ENCODE data around the gene STK35.
"Not testable (repeated sequence)": the region's sequence is repeated elsewhere in the genome, so short reads cannot be mapped to it uniquely, and the experiment has no call there.

Gene STK35

GRCh38 chr20:2179949-2180348 is 78.3 kb downstream of the STK35 start:
- no peak overlapping the region for H3K4me3 ChIP-seq (ENCODE audit: control insufficient read depth, low read depth, low read length)
- no peak for TF ChIP-seq CTCF (IDR thresholded peaks at IDR 0.05; ENCODE audit: control insufficient read depth, insufficient read depth, low read depth, low read length, missing control alignments)

GRCh38 chr20:2183381-2183780 is 81.8 kb downstream of the STK35 start:
- no peak for DNase-seq (ENCODE audit: low read depth)
- H3K4me3 ChIP-seq (ENCODE audit: control insufficient read depth, low read depth, low read length) = no peak overlapping the region
- no peak for TF ChIP-seq CTCF (IDR thresholded peaks at IDR 0.05; ENCODE audit: control insufficient read depth, insufficient read depth, low read depth, low read length, missing control alignments)

More at GRCh38 chr20:2179949-2180348, 78.3 kb downstream of the STK35 start:
- no peak for DNase-seq (ENCODE audit: low read depth)

GRCh38 chr20:2184933-2185332 is 83.3 kb downstream of the STK35 start:
- not testable (repeated sequence) for DNase-seq (ENCODE audit: low read depth); H3K4me3 ChIP-seq (ENCODE audit: control insufficient read depth, low read depth, low read length)

DNA sequence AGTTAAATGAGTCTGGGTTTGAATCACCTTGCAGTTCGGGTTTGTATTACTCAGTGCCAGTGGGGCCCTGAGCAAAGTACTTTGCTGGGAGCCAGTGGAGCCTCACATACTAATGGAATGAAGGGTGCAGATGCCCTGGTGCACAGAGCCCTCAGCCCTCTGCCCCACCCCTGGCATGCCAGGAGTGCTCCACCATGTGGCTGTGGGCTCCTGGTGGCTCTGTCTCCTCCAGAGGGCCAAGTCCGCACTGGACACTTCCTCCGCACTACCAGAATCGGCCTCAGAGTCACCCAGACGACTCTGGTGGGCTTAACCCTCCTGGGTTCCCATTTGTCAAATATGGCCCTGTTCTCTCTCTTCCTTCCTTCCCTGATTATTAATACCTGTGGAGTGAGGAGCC is 94.0 kb downstream of the STK35 start:
- no peak for DNase-seq (ENCODE audit: low read depth)
- H3K4me3 ChIP-seq (ENCODE audit: control insufficient read depth, low read depth, low read length) = no peak overlapping the region
- TF ChIP-seq CTCF (IDR thresholded peaks at IDR 0.05; ENCODE audit: control insufficient read depth, insufficient read depth, low read depth, low read length, missing control alignments) = no peak

DNA sequence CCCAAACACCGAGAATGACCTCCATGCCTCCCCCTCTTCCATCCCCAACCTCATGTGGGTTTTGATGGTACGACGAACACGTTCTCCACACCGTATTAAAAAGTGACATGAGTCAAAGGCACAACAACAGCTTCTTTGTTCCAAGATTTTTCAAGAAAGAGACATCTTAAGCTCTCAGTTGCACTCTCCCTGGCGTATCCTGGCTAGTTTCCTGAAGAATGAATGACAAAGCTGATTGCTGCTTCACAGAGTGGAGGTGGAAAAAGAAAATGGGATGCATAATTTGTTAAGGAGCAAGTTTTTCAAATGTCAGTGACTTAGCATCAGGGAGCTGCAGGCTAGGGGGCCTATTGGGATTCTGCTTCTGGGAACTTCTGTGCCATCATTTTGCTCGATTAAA is 95.5 kb downstream of the STK35 start:
- DNase-seq (ENCODE audit: low read depth) = no peak
- no peak overlapping the region for H3K4me3 ChIP-seq (ENCODE audit: control insufficient read depth, low read depth, low read length)
- TF ChIP-seq CTCF (IDR thresholded peaks at IDR 0.05; ENCODE audit: control insufficient read depth, insufficient read depth, low read depth, low read length, missing control alignments) = no peak

All from AG09309 (cell line).